IPS-NIHi7 (cell line): ENCODE results near the gene MFSD1.

Source experiments
- DNase-seq: peaks from one replicate; pipeline ENCODE4 v3.0.0; 2012; ENCODE audit warnings: mixed read lengths; ENCODE audit errors: extremely low spot score

MFSD1 gene

DNA sequence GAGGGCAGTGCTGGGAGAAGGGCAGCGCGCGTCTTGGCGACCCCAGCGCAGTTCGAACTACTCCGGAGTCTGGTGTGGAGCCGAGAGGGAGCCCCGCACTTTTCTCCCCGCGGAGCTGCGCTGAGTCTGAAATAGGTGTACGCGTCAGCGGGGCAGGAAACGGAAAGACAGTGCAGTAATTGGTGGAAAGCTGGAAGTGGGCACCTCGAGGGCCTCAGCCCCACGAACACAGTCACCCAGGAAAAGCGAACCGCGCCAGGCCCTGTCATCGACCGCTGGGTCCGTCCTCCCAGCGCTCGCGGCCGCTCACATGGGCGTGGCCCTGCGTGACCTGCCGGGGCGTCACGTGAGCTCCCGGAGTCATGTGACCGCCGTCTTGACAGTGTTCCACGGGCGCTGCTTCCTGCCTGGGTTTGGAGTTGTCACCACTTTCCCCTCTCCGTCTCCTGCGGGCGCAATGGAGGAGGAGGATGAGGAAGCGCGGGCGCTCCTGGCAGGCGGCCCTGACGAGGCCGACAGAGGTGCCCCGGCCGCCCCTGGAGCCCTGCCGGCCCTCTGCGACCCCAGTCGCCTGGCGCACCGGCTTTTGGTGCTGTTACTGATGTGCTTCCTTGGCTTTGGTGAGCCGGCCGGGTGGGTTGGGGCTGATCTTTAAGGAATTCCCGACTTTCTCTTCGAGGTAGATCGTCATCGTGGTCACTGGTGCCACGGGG lies at the start of gene MFSD1:
Gene MFSD1, plus strand, starts transcription at position 359 of the 713 bp plus-strand sequence. Its CDS starts 99 bp downstream, at position 458.
- peak; percentile 93 for DNase-seq

DNA sequence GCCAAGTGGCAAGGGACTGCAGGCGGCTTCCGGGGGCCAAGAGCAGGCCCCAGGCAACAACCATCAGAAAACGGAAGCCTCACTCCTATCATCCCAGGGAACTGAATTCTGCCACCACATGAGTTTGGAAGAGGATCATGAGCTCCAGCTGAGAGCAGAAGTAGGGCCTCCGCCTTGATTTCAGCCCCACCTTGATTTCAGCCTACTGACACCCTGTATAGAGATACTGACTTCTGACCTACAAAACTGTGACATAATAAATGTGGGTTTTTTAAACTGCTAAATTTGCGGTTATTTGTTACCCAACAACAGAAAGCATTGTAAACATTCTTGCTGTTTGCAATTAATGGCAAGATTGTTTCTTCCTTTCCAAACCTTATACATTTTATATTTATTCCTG lies 48.0 kb upstream of the MFSD1 start:
- DNase-seq = no peak

- no peak for DNase-seq
Measured at GRCh38 chr3:158755421-158755820, 46.4 kb upstream of the MFSD1 start.

DNA sequence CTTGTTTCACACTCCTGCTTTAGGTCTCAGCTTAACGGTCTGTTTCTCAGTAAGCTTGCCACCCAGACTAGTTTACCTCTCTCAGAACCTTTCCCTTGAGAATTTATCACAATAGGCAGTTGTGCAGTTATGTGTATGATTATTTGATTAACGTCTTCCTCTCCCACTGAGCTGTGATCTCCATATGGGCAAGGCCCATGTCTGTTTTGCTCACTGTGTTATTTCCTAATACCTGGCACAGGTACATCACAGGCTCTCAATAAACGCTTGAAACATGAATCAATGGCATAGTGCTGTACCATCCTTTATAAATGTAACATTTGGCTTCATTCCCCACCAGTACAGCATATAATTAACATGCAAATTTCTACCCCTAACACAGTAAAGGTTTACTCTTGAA lies 40.5 kb upstream of the MFSD1 start:
- DNase-seq = no peak

DNA sequence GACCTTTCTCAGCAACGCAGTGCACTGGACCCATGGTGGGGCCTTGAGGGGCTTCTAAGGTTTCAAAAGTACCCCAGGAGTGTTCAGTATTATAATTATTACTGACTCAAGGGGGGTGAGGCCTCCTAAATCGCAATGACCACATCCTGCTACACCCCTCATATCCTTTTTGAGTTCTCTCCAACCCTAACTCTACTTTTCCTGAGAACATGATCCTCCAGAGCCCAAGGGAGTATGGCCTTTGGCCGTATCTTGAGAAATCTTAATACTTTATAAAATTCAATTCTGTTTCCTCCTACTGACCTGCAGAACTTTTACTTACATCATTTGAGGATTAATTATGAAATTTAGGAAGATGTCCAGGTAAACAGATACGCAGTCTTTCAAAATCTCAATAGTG lies 39.2 kb upstream of the MFSD1 start:
- DNase-seq = no peak

DNA sequence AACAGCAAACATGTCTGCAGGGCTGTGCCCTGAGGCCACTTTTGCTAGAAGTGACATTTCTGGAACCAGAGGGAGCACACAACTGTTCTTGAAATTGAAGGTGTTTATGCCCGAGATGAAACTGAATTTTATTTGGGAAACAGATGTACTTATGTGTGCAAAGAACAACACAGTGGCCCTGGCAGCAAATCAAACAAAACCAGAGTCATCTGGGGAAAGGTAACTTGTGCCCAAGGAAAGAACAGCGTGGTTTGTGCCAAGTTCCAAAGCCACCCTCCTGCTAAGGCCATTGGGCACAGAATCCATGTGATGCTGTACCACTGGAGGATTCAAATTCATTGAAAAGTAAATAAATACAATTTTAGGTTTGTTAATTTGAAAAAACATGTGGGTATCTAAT lies 38.4 kb upstream of the MFSD1 start:
- no peak for DNase-seq

DNA sequence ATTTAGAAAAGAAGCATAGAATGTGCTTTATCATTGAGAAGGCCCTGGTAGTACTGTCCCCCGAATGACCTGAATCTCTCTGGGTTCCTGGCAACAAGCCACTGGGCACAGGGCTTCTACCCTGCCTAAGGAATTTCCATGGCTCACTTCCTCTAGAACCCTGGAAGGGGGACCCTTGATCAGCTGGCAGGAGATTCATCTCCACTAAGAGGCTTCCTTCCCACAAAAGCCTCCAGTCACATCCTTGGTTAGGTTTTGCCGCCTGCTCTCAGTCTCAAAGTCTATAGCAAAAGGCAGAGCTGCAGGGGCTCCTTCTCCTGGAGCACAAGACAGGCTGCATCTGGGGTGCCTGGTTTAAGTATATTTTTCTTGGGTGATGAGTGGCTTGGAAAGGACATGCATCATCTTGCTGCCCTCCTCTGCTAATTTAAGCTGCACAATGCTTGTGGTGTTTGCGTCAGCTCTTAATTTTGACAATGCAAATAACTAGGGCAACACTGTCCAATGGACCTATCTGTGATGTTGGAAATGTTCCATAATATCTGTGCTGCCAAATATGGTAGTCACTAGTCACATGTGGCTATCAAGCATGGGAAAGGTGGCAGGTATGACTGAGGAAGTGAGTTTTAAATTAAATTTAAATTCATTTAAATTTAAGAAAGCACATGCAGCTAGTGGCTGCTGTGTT lies 36.2 kb upstream of the MFSD1 start:
- DNase-seq = no peak

DNA sequence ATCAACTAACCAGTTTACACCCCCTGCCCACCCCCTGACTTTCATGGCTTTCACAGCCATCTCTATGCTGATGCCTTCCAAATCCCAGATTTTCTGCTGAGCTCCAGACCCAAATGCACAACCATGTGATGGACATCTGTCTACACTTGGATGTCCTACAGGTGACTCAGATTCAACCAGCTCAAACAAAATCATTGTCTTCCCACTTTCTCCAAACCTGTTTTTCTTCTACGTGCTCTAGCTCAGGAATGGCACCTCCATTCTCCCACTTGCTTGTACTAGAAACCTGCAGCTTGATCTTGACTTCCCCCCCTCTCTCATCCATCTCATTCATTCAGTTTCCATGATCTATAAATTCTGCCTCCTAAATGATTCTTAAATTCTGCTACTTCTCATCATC lies 35.5 kb upstream of the MFSD1 start:
- no peak for DNase-seq

GRCh38 chr3:158768361-158768787 lies 33.5 kb upstream of the MFSD1 start:
- DNase-seq = peak; percentile 79

DNA sequence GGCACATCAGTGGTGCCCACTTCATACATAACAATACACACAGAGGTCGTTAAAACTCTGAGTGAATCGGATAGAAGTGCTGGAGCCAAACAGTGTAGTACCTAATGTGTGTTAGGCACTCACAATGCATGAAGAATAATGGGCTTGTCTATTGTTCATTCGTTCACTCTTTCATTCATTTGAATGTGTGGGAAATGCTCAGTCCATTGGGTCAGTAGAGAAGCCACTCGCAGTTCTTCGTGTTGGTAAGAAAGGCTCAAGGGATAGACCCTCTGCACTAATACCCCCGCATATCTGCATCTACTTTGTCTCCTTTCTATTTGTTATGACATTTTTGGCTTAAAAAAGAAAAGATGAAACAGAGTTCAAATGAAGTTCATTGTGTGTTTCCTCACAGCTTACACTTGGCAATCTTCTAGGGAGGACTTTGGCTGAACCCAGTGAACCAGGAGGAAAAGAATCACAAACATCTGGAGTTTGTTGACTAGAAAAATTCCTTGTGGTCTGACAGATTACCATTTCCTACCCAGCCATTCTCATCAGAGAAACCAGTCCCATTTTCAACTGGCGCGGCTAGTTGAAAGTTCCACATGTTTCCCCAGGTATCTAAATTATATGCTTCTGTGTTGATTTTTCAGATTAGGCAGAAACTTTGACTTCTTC lies 32.8 kb upstream of the MFSD1 start:
- no peak for DNase-seq

DNA sequence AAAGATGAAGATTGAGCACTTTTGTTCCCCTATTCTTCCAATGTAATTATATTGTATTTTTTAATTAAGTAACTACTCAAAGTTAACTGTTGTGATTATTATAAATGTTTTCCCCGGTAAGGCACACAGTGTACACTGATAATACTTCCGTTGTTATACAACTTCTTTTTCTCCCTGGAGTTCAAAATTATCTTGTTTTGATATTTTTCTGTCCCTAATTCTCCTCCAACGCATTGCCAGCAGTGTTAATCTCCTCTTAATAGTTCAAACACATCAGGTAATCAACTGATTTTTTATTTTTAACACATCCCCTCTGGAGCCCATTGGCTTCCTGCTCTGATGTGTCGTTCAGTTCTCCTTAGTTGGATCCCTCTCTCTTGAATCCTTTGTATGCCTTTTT lies 32.3 kb upstream of the MFSD1 start:
- no peak for DNase-seq

DNA sequence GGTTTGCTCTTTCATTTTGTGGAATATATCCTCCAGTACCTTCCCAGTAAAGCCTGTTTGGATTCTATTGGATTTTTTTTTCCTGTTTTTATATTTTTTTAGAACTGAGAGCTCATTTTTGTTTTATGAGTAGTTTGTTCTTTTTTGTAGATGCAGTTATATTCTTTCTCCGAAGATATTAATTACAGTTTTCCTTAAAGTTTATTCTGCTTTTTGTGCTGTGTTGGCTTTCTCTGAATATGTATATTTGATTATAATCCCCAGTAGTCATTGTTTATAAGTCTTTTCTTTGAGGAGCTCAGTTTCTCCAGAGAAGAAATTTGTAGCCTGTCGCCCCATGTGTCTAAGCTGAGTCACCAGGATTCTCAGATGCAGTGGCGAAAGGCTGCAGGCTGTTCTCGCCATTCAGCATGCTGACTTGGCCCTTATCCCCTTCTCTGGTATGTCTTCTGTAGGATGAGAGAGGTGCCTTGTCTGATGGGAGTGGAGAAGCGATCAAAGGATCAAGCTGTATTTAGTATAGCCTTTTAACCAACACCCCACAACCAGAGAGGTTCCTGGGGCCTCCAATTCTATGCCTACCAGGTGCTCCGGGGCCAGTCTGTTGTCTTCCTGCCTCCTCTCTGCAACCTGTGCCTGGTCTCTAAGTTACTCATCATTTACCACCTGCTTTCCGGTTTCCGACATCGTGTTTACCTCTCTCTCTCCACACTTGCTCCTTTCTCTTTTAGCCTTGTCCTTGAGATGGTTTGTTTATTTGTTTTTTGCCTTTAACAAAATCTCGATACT lies 31.7 kb upstream of the MFSD1 start:
- DNase-seq = no peak

DNA sequence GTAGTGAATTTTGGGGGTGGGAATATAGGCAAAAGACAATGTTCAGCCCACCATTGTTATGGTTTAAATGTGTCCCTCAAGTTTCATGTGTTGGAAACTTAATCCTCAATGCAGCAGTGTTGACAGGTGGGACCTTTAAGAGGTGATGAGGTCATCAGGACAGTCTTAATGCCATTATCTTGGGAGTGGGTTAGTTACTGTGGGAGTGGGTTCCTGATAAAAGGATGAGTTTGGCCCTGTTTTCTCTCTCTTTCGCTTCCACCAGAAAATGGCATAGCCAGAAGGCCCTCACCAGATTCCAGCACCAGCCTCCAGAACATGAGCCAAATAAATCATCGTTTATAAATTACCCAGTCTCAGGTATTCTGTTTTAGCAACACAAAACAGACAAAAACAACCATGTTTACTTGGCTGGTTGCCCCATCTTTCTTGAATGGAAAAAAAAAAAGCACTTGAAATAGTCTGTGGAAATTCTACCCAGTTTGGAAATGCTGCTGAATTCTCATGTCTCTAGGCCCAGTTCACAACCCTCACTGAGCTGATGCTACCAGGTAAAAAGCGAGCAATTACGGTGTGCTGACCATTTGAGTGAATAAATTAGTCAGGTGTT lies 31.0 kb upstream of the MFSD1 start:
- no peak for DNase-seq

GRCh38 chr3:158771577-158771976 lies 30.3 kb upstream of the MFSD1 start:
- no peak for DNase-seq

DNA sequence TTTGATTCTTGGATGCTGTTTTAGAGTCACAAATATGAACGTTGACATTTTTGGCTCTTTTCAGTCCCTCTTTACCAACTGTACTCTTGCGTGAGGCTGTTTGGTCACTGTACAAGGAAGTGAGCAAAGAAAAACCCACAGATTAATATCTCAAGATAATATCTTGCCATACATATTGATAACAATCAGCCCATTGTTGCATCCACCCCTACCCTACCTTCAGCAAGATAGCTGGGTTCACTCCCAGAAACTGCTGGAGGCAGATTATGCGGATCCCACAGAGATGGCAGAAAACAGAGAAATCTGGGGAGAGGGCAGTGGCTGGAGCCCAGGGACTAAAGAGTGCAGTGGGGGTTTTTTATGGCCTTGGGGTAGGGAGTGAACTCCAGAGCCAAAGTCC lies 29.9 kb upstream of the MFSD1 start:
- DNase-seq = no peak

DNA sequence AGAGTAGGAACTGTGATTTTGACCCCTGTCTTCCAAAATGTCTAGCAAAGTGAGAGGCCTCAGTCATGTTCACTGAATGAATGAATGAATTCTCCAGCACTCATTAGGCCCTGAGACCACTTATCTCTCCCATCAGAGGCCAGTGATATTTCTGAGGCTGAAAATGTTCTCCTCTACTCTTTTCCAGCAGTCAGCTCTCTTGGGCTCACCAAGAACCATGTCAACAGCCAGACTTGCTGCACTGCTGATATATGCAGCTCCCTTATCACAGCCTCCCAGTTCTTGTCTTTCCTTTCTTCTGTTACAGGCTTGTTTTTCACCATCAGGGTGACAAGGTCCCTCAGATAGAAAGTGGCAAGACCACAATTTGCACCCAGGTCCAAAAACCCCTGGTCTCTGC lies 28.7 kb upstream of the MFSD1 start:
- DNase-seq = no peak

- no peak for DNase-seq
Measured at GRCh38 chr3:158773845-158774830, 27.7 kb upstream of the MFSD1 start.

DNA sequence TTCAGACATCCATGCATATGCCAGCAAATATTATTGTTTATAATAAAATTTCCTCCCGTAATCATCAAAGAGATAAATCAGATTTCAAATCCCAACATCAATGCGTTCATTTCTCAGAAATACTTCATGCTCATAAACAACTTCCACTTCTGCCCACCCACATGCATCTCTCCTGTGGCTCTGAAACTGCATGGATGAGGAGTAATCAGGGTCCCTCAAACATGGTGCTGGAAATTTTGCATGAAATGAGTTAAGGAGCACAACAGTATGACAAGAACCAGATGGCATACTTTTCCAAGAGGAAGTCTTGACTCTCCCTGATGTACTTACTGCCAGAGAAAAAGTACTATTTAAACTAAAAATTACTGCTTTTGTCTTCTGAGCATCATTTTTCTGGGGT lies 26.9 kb upstream of the MFSD1 start:
- no peak for DNase-seq

DNA sequence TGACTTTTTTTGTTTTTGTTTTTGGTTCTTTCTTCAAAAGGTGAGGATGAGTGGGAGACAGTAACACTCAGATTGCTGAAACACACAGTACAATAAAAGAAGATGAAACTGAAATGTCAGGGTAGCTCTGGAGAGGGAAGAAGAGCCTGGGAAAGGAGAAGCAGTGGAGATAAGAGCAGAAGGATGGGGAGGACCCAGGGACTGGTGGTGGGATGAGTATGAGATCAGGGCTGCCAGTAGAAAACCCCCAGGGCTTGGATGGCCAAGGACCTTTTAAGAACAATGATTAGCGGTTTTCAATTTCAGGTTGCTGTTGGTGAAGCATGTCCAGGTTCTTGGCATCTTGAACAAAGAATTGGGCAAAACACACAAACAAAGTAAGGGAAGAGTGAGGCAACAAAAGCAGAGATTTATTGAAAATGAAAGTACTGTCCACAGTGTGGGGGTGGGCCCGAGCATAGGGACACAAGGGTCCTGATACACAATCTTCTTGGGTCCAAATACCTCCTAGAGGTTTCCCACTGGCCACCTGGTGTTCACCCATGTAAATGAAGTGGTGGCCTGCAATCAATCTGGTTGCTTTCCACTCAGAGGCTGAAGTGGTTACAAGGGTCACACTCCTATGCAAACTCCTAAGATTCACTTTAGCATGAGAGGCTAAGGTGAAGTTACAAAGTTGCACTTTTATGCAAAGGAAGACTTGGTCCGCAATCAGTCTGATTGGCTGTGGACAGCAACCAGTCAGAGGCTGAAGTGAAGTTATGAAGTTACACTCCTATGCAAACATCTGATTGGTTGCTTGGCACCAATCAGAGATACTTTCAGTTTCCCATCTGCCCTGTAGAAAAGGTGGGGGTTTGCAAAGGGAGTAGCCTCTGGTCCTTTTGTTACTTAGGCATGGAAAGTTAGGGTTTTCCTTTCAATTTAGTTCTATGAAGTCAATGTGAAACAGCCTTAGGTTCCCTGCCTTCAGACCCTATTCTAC lies 26.1 kb upstream of the MFSD1 start:
- no peak for DNase-seq
